ENCODE data around the gene ADIG.

- TF ChIP-seq CTCF (IDR thresholded peaks at IDR 0.05; ENCODE audit: low read depth, low read length), result no peak
- no peak for TF ChIP-seq POLR2A (IDR thresholded peaks at IDR 0.05; ENCODE audit: extremely low read depth, insufficient read length)
These were observed 49.7 kb downstream of the ADIG start for GRCh38 chr20:38630727-38631126.

All from NB4 (cell line).